Right lobe of liver (tissue), 6 donors: ENCODE data around the gene DUOXA2. TPM values are rescaled to one million over a fixed set of nuclear protein-coding genes. Genes with fewer than 3 reads are reported as not detected.
"Not testable (repeated sequence)": the region's sequence is repeated elsewhere in the genome, so short reads cannot be mapped to it uniquely, and the experiment has no call there.

ENCODE experiments used
- ATAC-seq, 4 donors: fragments of 200-7000 bp; cut with Tn5 transposase; one replicate each; pipeline ENCODE4 v1.9.1; 2020; ENCODE audit warnings: mild to moderate bottlenecking in 4 of 4, moderate library complexity in 4 of 4
- DNase-seq, 3 donors: peaks; one replicate each; pipeline ENCODE4 v3.0.0-alpha.2; 2020
- H3K27ac ChIP-seq, 3 donors: fragments of 200-600 bp; one replicate each; pipeline ENCODE4 v1.8.0; 2022
- H3K27me3 ChIP-seq, 2 donors: fragments of 200-600 bp; one replicate each; pipeline ENCODE4 v1.8.0; 2022
- H3K36me3 ChIP-seq, 4 donors: fragments of 200-600 bp; sonication (generic) in 1 of 4; one replicate each; pipeline versions ENCODE4 v1.5.1 to v1.8.0; 2017 to 2022; ENCODE audit warnings: control low read depth in 1 of 4
- H3K4me1 ChIP-seq, 4 donors: fragments of 200-600 bp; sonication (generic) in 1 of 4; one replicate each; pipeline versions ENCODE4 v1.5.1 to v1.8.0; 2017 to 2022; ENCODE audit warnings: control low read depth in 1 of 4
- H3K4me3 ChIP-seq, 3 donors: fragments of 200-600 bp; one replicate each; pipeline ENCODE4 v1.8.0; 2022
- H3K9me3 ChIP-seq, 4 donors: fragments of 200-600 bp; sonication (generic) in 1 of 4; one replicate each; pipeline versions ENCODE4 v1.5.1 to v1.8.0; 2017 to 2022; ENCODE audit warnings: control low read depth in 1 of 4
- CTCF ChIP-seq, 4 donors: fragments of 200-600 bp in 3 of 4; fragments of 450-650 bp in 1 of 4; IDR thresholded peaks; one replicate each; pipeline versions ENCODE4 v1.5.1 to v1.8.0; 2016 to 2022; ENCODE audit warnings: antibody characterized with exemption in 4 of 4, mild to moderate bottlenecking in 2 of 4
- POLR2A ChIP-seq: fragments of 450-650 bp; IDR thresholded peaks from one replicate; pipeline ENCODE4 v1.6.1; 2017; ENCODE audit warnings: antibody characterized with exemption, mild to moderate bottlenecking
- WGBS: methylation state at CpG from one replicate; pipeline ENCODE4 v1.1.6; 2018; ENCODE audit warnings: low coverage, low lambda C conversion rate; ENCODE audit not compliant: insufficient coverage; ENCODE audit errors: missing lambda C conversion rate; 5-methylcytosine and 5-hydroxymethylcytosine counted together
- intact Hi-C, 2 donors: fragments of 100-400 bp; cut with DNase I; formaldehyde crosslinking; loops; one replicate each; pipeline versions ENCODE4 v1.11.2 to v1.14.1; 2022
- total RNA-seq, 6 experiments: library from RNA; depleted of rRNA in 2 of 6; stranded (reverse); fragments of >200 nt in 2 of 6; fragmentation: NEBNext Ultra II Directional in 3 of 6; extraction: Animal tissue kit (Norgen Biotek cat#: 25700) in 3 of 6; gene quantifications; one replicate each; pipeline versions ENCODE4 v1.1.0 to v1.2.4, GENCODE V29; 2016 to 2023
- donor health status: DM: no; HTN: yes; CAD: no.
- donor health status: DM: no; HTN: no; CAD: no.
- donor health status: DM: no; HTN: no; CAD: no.
- donor health status: DM: no; HTN: yes; CAD: no.
- donor health status: DM: no; HTN: yes; CAD: no.

DUOXA2 gene
- total RNA-seq, 6 experiments from 2014 or later: 1.4 TPM; not detected in 5

- intact Hi-C loops, H3K27ac ChIP-seq, ATAC-seq, H3K4me3 ChIP-seq, H3K9me3 ChIP-seq, H3K27me3 ChIP-seq, H3K4me1 ChIP-seq, H3K36me3 ChIP-seq, DNase-seq: not testable (repeated sequence)
- 73% methylated on average over 5 of the region's 10 CpGs for WGBS
Observed at GRCh38 chr15:45082412-45082811, 31.7 kb upstream of the DUOXA2 start.

GRCh38 chr15:45083223-45083622 is 30.9 kb upstream of the DUOXA2 start:
- Histone ChIP-seq H3K36me3 (no peaks in the 10 kb centered on the region), H3K27me3 (no peaks in the 10 kb centered on the region), H3K4me3 (no peak overlapping the region), H3K9me3 (no peaks in the 10 kb centered on the region), H3K4me1 (peaks cover 0 to 5% (median 0%) of the 10 kb centered on the region in 4 donors), H3K27ac (no peak overlapping the region)
- intact Hi-C loops: no loop called here
- DNase-seq (no peak), ATAC-seq (peak in 3 of 4 donors; percentile 58 to 85 (median 80))
- no peak for TF ChIP-seq POLR2A
- no peak for TF ChIP-seq CTCF (IDR thresholded peaks at IDR 0.05)

- DNase-seq: no peak
- 58% methylated on average over 3 of the region's 3 CpGs for WGBS
- Histone ChIP-seq H3K9me3 (no peaks in the 10 kb centered on the region), H3K4me1 (peaks cover 0 to 5% (median 0%) of the 10 kb centered on the region in 4 donors), H3K27ac (no peak overlapping the region), H3K36me3 (no peaks in the 10 kb centered on the region), H3K4me3 (no peak overlapping the region), H3K27me3 (no peaks in the 10 kb centered on the region)
- TF ChIP-seq CTCF (IDR thresholded peaks at IDR 0.05) (no peak), POLR2A (no peak)
- ATAC-seq: peak in 2 of 4 donors; percentile 20 to 51
- intact Hi-C loops: no loop called here
Observed at GRCh38 chr15:45084163-45084562, 30.0 kb upstream of the DUOXA2 start.

- intact Hi-C loops: no loop called here
- no peaks in the 10 kb centered on the region for H3K27me3 ChIP-seq
- no peaks in the 10 kb centered on the region for H3K36me3 ChIP-seq
- no peak overlapping the region for H3K27ac ChIP-seq
- DNase-seq (no peak), ATAC-seq (no peak)
- H3K4me1 ChIP-seq: peaks cover 0 to 5% (median 0%) of the 10 kb centered on the region in 4 donors
- H3K9me3 ChIP-seq: no peaks in the 10 kb centered on the region
- WGBS: 67% methylated on average over 1 of the region's 1 CpG
- no peak overlapping the region for H3K4me3 ChIP-seq
- TF ChIP-seq CTCF (IDR thresholded peaks at IDR 0.05) (no peak), POLR2A (no peak)
Observed at GRCh38 chr15:45087513-45087912, 26.6 kb upstream of the DUOXA2 start.

GRCh38 chr15:45088801-45089711 is 25.1 kb upstream of the DUOXA2 start:
- TF ChIP-seq CTCF (IDR thresholded peaks at IDR 0.05) (no peak), POLR2A (no peak)
- H3K27ac ChIP-seq: no peak overlapping the region
- no peaks in the 10 kb centered on the region for H3K4me1 ChIP-seq
- no peak overlapping the region for H3K4me3 ChIP-seq
- ATAC-seq (peak in 3 of 4 donors; percentile 11 to 48 (median 45)), DNase-seq (no peak)
- H3K27me3 ChIP-seq: no peaks in the 10 kb centered on the region
- WGBS: 89% methylated on average over 10 of the region's 10 CpGs
- intact Hi-C loops: no loop called here
- H3K36me3 ChIP-seq: no peaks in the 10 kb centered on the region
- no peaks in the 10 kb centered on the region for H3K9me3 ChIP-seq
